ENCODE data around the gene CCN6. TPM values are rescaled to one million over a fixed set of nuclear protein-coding genes. Genes with fewer than 3 reads are reported as not detected.

Gene CCN6
- total RNA-seq, 1 experiment from 2014 or later: not detected

DNA sequence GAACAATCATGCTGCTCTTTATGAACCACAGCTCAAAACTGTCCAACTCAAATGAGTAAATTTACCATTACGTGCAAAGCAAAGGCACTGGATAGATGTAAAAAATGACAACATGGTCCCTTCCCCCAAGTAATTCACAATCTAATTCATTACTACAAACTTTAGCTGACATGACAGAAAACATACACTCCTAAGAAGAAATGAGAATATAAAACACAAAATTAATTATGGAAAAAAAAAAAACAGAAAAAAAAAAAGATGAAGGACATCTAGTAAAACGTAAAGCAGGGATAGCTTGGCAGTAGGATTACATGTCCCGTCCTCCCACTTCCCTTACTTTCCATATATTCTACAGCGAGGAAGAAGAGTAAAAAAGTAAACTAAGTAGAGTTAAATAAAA, 27.7 kb downstream of the CCN6 start:
- no peaks in the 10 kb centered on the region for H3K27me3 Mint-ChIP-seq (ENCODE audit: insufficient read depth, unreplicated experiment)
- Histone ChIP-seq H3K27me3 (replicated peaks; ENCODE audit: control insufficient read depth, insufficient read depth, low read length) (no peaks in the 10 kb centered on the region), H3K36me3 (ENCODE audit: control insufficient read depth, insufficient read depth, low read length) (no peaks in the 10 kb centered on the region), H3K9me3 (no peaks in the 10 kb centered on the region), H3K4me1 (peaks cover 3% of the 10 kb centered on the region; the same call in 1 of the 2 replicates), H3K4me3 (ENCODE audit: low read depth, low read length) (no peak overlapping the region)
- H3K9me3 Mint-ChIP-seq (ENCODE audit: unreplicated experiment): no peaks in the 10 kb centered on the region
- DNase-seq: no peak
- TF ChIP-seq, protein P1, sequence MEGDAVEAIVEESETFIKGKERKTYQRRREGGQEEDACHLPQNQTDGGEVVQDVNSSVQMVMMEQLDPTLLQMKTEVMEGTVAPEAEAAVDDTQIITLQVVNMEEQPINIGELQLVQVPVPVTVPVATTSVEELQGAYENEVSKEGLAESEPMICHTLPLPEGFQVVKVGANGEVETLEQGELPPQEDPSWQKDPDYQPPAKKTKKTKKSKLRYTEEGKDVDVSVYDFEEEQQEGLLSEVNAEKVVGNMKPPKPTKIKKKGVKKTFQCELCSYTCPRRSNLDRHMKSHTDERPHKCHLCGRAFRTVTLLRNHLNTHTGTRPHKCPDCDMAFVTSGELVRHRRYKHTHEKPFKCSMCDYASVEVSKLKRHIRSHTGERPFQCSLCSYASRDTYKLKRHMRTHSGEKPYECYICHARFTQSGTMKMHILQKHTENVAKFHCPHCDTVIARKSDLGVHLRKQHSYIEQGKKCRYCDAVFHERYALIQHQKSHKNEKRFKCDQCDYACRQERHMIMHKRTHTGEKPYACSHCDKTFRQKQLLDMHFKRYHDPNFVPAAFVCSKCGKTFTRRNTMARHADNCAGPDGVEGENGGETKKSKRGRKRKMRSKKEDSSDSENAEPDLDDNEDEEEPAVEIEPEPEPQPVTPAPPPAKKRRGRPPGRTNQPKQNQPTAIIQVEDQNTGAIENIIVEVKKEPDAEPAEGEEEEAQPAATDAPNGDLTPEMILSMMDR (IDR thresholded peaks at IDR 0.05; ENCODE audit: insufficient read depth in 1 of 2, low read depth in 1 of 2, low read length in 1 of 2, severe bottlenecking in 1 of 2, unreplicated experiment in 1 of 2): no peak
- POLR2A ChIA-PET: interaction anchor here (0.7 kb wide), 1 partner anchor 338 kb away, joined by 8 read pairs; no protein-coding TSS in a partner anchor
- CTCF ChIA-PET: no interaction called here
- intact Hi-C loops (cut with micrococcal nuclease; ENCODE audit: unreplicated experiment): no loop called here
- no peak overlapping the region for H3K27ac Mint-ChIP-seq (ENCODE audit: unreplicated experiment)
- H3K4me1 Mint-ChIP-seq (ENCODE audit: low read depth, unreplicated experiment): peaks cover 6% of the 10 kb centered on the region
- H3K36me3 Mint-ChIP-seq (ENCODE audit: insufficient read depth, unreplicated experiment): peaks cover 12% of the 10 kb centered on the region
- H3K4me3 Mint-ChIP-seq (ENCODE audit: unreplicated experiment): no peak overlapping the region
- BruUV-seq (replicated peaks): no TSS peak

DNA sequence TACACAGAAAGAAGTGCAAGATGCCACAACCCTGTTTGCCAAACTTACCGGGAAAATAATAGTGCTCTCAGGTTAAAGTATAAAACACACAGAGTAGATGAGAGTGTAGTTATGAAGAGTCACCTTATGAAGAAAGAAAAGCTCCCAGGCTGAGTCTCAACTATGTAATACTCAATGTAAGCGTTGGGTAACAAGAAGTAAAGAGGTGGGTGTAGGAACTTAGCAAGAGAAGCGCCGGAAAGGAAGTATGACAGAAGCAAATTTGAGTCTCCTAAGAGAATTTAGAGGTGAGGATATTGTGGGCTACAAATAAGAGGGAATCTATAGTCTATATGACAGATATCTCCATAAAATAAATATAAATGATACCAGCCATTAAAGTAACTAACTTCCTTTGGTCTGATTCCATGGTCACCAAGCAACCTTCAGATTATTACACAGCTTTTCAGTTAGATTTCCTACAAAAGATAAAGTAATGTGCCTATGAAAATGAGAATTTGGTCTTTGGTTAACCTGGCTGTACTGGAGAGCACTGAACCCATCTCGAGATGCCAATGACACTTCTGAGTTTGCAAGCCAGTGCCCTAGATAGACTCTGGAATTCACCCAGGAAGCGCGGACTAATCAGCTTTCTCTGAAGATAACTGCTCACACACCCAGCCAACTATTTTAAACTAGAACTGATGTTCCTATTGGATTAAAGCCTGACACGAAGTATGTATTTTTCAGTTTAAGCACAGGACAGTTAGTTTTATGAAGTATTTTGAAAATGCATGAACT, 31.6 kb downstream of the CCN6 start:
- H3K4me3 Mint-ChIP-seq (ENCODE audit: unreplicated experiment): peak overlapping the region; percentile 19
- no peak overlapping the region for H3K4me3 ChIP-seq (ENCODE audit: low read depth, low read length)

DNA sequence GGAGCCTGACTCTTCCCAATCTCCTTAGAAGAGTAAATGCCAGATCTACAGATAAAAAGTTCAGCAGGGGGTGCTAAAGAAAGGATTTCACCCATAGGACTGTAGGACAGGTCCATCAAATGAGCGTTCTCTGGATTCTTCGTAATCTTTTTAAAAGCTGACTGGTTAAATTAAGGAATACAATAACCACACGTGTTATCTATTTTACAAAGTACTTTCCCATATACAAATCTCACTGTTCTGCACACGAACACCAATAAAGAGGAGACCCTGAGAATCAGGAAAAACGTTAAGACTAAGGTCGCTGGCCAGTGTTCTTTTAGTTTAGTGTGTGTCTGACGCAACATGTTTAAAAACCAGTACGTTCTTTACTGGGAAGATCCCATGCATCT, 32.8 kb downstream of the CCN6 start:
- Mint-ChIP-seq H3K4me1 (ENCODE audit: low read depth, unreplicated experiment) (peaks cover 6% of the 10 kb centered on the region), H3K36me3 (ENCODE audit: insufficient read depth, unreplicated experiment) (peaks cover 6% of the 10 kb centered on the region), H3K9me3 (ENCODE audit: unreplicated experiment) (no peaks in the 10 kb centered on the region), H3K27me3 (ENCODE audit: insufficient read depth, unreplicated experiment) (peaks cover 10% of the 10 kb centered on the region), H3K27ac (ENCODE audit: unreplicated experiment) (no peak overlapping the region), H3K4me3 (ENCODE audit: unreplicated experiment) (no peak overlapping the region)
- BruUV-seq (replicated peaks): TSS peak; percentile 45
- POLR2A ChIA-PET: interaction anchor here (0.6 kb wide), 2 partner anchors 56 to 604 kb away, joined by 3 to 5 read pairs; partner anchors contain the start of gene REV3L
- H3K4me3 ChIP-seq (ENCODE audit: low read depth, low read length): peak overlapping the region; percentile 77
- intact Hi-C loops (cut with micrococcal nuclease; ENCODE audit: unreplicated experiment): loop anchor here (1.0 kb wide), 1 partner anchor 77 kb away; no protein-coding TSS in a partner anchor
- no peaks in the 10 kb centered on the region; the same call in 1 of the 2 replicates for H3K27me3 ChIP-seq (replicated peaks; ENCODE audit: control insufficient read depth, insufficient read depth, low read length)
- H3K36me3 ChIP-seq (ENCODE audit: control insufficient read depth, insufficient read depth, low read length): no peaks in the 10 kb centered on the region
- peak in 1 of 2 experiments; percentile 45 for DNase-seq
- TF ChIP-seq, protein P1 (IDR thresholded peaks at IDR 0.05; ENCODE audit: insufficient read depth in 1 of 2, low read depth in 1 of 2, low read length in 1 of 2, severe bottlenecking in 1 of 2, unreplicated experiment in 1 of 2): peak in 1 of 2 experiments; percentile 19
- H3K4me1 ChIP-seq: peaks cover 3% of the 10 kb centered on the region; the same call in 1 of the 2 replicates
- CTCF ChIA-PET: interaction anchor here (1.1 to 2.0 kb wide), 3 partner anchors 12 to 76 kb away, joined by 4 to 16 read pairs (median 5); no protein-coding TSS in a partner anchor
- H3K9me3 ChIP-seq: no peaks in the 10 kb centered on the region

More for the DNA sequence above, 31.6 kb downstream of the CCN6 start:
- Histone ChIP-seq H3K27me3 (replicated peaks; ENCODE audit: control insufficient read depth, insufficient read depth, low read length) (no peaks in the 10 kb centered on the region; the same call in 1 of the 2 replicates), H3K9me3 (no peaks in the 10 kb centered on the region), H3K4me1 (peaks cover 3% of the 10 kb centered on the region; the same call in 1 of the 2 replicates), H3K36me3 (ENCODE audit: control insufficient read depth, insufficient read depth, low read length) (no peaks in the 10 kb centered on the region)
- peaks cover 10% of the 10 kb centered on the region for H3K27me3 Mint-ChIP-seq (ENCODE audit: insufficient read depth, unreplicated experiment)
- ChIA-PET POLR2A (no interaction called here), CTCF (interaction anchor here (2.0 kb wide), 1 partner anchor 78 kb away, joined by 16 read pairs; no protein-coding TSS in a partner anchor)
- BruUV-seq (replicated peaks): no TSS peak
- peaks cover 6% of the 10 kb centered on the region for H3K36me3 Mint-ChIP-seq (ENCODE audit: insufficient read depth, unreplicated experiment)
- no peak for DNase-seq
- no peak overlapping the region for H3K27ac Mint-ChIP-seq (ENCODE audit: unreplicated experiment)
- intact Hi-C loops (cut with micrococcal nuclease; ENCODE audit: unreplicated experiment): loop anchor here (1.0 kb wide), 1 partner anchor 78 kb away; no protein-coding TSS in a partner anchor
- H3K9me3 Mint-ChIP-seq (ENCODE audit: unreplicated experiment): no peaks in the 10 kb centered on the region
- peaks cover 6% of the 10 kb centered on the region for H3K4me1 Mint-ChIP-seq (ENCODE audit: low read depth, unreplicated experiment)
- TF ChIP-seq, protein P1 (IDR thresholded peaks at IDR 0.05; ENCODE audit: insufficient read depth in 1 of 2, low read depth in 1 of 2, low read length in 1 of 2, severe bottlenecking in 1 of 2, unreplicated experiment in 1 of 2): no peak

Data from Caco-2 (cell line).